Measurements from ENCODE around the gene SLC39A11. TPM values are rescaled to one million over a fixed set of nuclear protein-coding genes. Genes with fewer than 3 reads are reported as not detected.

SLC39A11 gene
- total RNA-seq, 1 experiment from 2014 or later, result 46.4 TPM

DNA sequence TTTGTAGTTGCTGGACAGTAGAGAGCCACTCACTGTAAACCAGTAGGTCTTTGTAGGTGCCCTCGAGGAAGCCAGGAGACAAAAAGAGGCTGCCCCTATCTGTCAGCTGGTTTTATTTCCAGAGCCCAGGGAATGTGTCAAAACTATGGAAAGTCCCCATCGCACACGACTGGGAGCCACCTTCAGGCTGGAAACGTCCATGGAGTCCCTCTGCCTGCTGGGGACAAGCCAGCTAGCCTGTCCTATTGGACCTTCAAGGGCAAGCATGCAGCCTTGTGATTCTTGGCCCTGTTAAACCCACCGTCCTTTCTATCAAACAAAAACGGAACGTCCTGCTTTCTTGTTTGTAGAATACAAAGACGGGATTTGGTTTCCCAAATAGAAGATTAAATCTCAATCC is 289.8 kb downstream of the SLC39A11 start:
- no peaks in the 10 kb centered on the region for H3K9me3 ChIP-seq (ENCODE audit: control insufficient read depth in 1 of 2, insufficient read depth in 1 of 2, low read depth in 1 of 2, low read length in 2 of 2)
- ATAC-seq, result no peak
- no peak for DNase-seq (ENCODE audit: low read depth, low spot score)

More for the DNA sequence above, 289.8 kb downstream of the SLC39A11 start:
- H3K4me2 ChIP-seq (ENCODE audit: low read length), result no peak overlapping the region
- TF ChIP-seq, protein P1, sequence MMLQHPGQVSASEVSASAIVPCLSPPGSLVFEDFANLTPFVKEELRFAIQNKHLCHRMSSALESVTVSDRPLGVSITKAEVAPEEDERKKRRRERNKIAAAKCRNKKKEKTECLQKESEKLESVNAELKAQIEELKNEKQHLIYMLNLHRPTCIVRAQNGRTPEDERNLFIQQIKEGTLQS (IDR thresholded peaks at IDR 0.05), result no peak
- TF ChIP-seq, protein P2, sequence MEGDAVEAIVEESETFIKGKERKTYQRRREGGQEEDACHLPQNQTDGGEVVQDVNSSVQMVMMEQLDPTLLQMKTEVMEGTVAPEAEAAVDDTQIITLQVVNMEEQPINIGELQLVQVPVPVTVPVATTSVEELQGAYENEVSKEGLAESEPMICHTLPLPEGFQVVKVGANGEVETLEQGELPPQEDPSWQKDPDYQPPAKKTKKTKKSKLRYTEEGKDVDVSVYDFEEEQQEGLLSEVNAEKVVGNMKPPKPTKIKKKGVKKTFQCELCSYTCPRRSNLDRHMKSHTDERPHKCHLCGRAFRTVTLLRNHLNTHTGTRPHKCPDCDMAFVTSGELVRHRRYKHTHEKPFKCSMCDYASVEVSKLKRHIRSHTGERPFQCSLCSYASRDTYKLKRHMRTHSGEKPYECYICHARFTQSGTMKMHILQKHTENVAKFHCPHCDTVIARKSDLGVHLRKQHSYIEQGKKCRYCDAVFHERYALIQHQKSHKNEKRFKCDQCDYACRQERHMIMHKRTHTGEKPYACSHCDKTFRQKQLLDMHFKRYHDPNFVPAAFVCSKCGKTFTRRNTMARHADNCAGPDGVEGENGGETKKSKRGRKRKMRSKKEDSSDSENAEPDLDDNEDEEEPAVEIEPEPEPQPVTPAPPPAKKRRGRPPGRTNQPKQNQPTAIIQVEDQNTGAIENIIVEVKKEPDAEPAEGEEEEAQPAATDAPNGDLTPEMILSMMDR (IDR thresholded peaks at IDR 0.05 in 2 of 3, conservative IDR thresholded peaks at IDR 0.05 in 1 of 3; ENCODE audit: borderline replicate concordance in 1 of 3, insufficient read depth in 1 of 3, low read depth in 2 of 3, low read length in 2 of 3), result no peak
- TF ChIP-seq POLR2AphosphoS5 (IDR thresholded peaks at IDR 0.05; ENCODE audit: low read depth, low read length), result no peak
- no peak for TF ChIP-seq EZH2phosphoT487 (IDR thresholded peaks at IDR 0.05; ENCODE audit: borderline replicate concordance)
- no peak for TF ChIP-seq EZH2 (IDR thresholded peaks at IDR 0.05)
- no peak for TF ChIP-seq RAD21 (IDR thresholded peaks at IDR 0.05; ENCODE audit: low read depth)
- no peak for TF ChIP-seq SRF (IDR thresholded peaks at IDR 0.05; ENCODE audit: low read depth)
- no peak for TF ChIP-seq SP1 (IDR thresholded peaks at IDR 0.05; ENCODE audit: low read depth)
- no peak for TF ChIP-seq SIN3A (IDR thresholded peaks at IDR 0.05; ENCODE audit: low read depth)
- no peak for TF ChIP-seq EGR1 (IDR thresholded peaks at IDR 0.05; ENCODE audit: low read depth)
- TF ChIP-seq ELF1 (IDR thresholded peaks at IDR 0.05; ENCODE audit: borderline replicate concordance, low read depth), result no peak
- TF ChIP-seq, protein P3, sequence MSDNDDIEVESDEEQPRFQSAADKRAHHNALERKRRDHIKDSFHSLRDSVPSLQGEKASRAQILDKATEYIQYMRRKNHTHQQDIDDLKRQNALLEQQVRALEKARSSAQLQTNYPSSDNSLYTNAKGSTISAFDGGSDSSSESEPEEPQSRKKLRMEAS (IDR thresholded peaks at IDR 0.05), result no peak
- no peak for TF ChIP-seq TCF7L2 (IDR thresholded peaks at IDR 0.05; ENCODE audit: borderline replicate concordance, extremely low read depth, insufficient read depth, insufficient read length)
- TF ChIP-seq JUND (IDR thresholded peaks at IDR 0.05), result no peak
- TF ChIP-seq, protein P4, sequence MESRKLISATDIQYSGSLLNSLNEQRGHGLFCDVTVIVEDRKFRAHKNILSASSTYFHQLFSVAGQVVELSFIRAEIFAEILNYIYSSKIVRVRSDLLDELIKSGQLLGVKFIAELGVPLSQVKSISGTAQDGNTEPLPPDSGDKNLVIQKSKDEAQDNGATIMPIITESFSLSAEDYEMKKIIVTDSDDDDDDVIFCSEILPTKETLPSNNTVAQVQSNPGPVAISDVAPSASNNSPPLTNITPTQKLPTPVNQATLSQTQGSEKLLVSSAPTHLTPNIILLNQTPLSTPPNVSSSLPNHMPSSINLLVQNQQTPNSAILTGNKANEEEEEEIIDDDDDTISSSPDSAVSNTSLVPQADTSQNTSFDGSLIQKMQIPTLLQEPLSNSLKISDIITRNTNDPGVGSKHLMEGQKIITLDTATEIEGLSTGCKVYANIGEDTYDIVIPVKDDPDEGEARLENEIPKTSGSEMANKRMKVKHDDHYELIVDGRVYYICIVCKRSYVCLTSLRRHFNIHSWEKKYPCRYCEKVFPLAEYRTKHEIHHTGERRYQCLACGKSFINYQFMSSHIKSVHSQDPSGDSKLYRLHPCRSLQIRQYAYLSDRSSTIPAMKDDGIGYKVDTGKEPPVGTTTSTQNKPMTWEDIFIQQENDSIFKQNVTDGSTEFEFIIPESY (IDR thresholded peaks at IDR 0.05; ENCODE audit: extremely low read depth, insufficient replicate concordance, low read length), result no peak
- no peak for TF ChIP-seq CEBPB (IDR thresholded peaks at IDR 0.05; ENCODE audit: low read depth)
- no peak for TF ChIP-seq YY1 (IDR thresholded peaks at IDR 0.05; ENCODE audit: extremely low read depth, insufficient replicate concordance, low read depth, low read length)
- no peak for TF ChIP-seq FOSL1 (IDR thresholded peaks at IDR 0.05; ENCODE audit: low read depth)
- H3K9me2 ChIP-seq (ENCODE audit: insufficient read depth), result no peaks in the 10 kb centered on the region
- intact Hi-C loops (cut with micrococcal nuclease), result no loop called here
- H3K27ac ChIP-seq (ENCODE audit: low read depth, low read length), result no peak overlapping the region
- H2AFZ ChIP-seq (ENCODE audit: low read depth, low read length, poor library complexity, severe bottlenecking), result no peak overlapping the region
- no TSS peak for BruUV-seq (replicated peaks)
- ChIA-PET POLR2A (no interaction called here), CTCF (no interaction called here), RAD21 (ENCODE audit: low non-redundant PET in 1 of 2, low total read pairs in 2 of 2, uncharacterized antibody in 2 of 2, unreplicated experiment in 2 of 2) (no interaction called here)
- no peak overlapping the region for H3K4me3 ChIP-seq (replicated peaks in 1 of 2; ENCODE audit: low read depth in 1 of 2, low read length in 2 of 2)
- no peaks in the 10 kb centered on the region for H3K4me1 ChIP-seq (ENCODE audit: control insufficient read depth in 1 of 2, insufficient read depth in 2 of 2, low read length in 2 of 2)
- no peaks in the 10 kb centered on the region for H4K20me1 ChIP-seq (ENCODE audit: insufficient read depth)
- H3K79me2 ChIP-seq (ENCODE audit: insufficient read depth, low read length), result no peaks in the 10 kb centered on the region
- H3K27me3 ChIP-seq (ENCODE audit: insufficient read depth, low read length), result no peaks in the 10 kb centered on the region
- no peak overlapping the region for H3K9ac ChIP-seq (ENCODE audit: low read length)
- no peaks in the 10 kb centered on the region for H3K36me3 ChIP-seq (ENCODE audit: control insufficient read depth in 1 of 2, insufficient read depth in 2 of 2, low read length in 2 of 2)
